Cerebellar nuclear complex (tissue), 1 donor: ENCODE data around the gene MAPK4.
A peak's percentile ranks its signal among the peaks of the same experiment; 100 is the strongest.
"Not testable (repeated sequence)": the region's sequence is repeated elsewhere in the genome, so short reads cannot be mapped to it uniquely, and the experiment has no call there.

Source experiments
- DNase-seq, 2 experiments: peaks; one replicate each; lab custom pipeline; 2025; lab: John Stamatoyannopoulos, UW

MAPK4 gene

DNA sequence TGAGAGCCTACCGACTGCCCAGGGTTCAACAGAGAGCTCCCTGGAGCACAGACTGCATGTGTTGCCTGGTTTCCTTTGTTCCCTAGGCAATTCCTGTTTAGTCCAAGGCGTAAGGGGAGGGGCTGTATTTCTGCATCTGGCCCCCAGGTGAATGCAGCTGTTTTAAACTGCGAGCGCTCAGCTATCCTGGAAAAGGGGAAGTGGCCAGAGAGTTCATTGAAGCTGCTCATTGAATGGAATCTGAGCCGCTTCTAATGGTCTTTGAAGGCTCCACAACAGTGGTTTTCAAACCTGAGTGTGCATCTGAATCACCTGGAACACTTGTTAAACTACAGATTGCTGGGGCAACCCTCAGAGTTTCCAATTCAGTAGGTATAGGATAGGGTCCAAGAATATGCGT, 18.1 kb downstream of the MAPK4 start:
- no peak for DNase-seq

DNA sequence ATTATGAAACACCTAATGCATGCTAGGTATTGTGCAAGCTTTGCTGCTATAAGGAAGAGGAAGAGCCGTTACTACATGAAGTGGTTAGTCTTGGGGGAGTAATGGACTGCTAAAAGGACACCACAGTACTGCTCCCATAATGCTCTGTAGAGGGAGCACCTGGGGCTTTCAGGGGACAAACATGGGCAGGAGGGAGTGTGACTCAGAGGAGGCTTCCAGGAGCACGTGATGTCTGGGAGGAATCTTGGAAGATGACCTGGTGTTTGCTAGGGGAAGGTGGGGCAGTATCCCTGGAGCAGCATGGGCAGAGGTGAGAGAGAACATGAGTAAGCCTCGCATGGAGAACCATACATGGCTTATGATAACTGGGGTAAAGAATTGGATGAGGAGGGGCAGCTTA, 18.8 kb downstream of the MAPK4 start:
- DNase-seq = no peak

DNA sequence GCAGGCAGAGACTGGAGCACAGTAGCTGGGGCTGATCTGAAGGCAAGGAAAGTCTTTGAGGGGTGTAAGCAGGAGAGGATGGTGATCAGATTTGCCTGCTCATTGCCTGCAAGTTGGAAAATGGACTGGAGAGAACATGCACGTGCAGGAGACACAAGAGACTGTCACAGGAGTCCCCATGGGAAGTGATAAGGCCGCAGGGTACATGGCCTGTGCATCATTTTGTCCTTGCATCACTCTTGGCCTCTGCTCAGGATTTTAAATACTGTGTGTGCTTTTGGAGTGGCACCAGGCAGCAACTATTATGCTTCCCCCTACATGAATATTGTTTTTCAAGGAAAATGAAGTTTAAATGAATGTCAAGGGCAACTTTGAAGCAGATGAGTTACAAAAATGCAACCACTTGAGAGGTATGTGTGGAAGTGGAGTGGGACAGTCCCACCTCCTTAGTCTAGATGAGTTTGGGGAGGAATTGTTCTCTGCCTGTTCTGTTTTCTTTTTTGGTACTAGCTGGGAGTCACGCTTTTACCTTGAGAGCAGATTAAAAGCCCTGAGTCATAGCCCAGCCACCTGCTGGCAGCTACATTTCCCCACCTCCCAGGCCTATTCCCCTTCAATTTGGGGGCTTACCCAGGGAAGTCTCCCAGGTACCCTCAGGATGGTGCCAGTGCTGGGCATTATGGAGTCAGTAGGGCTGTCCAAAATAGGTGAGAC, 19.3 kb downstream of the MAPK4 start:
- DNase-seq = no peak

DNA sequence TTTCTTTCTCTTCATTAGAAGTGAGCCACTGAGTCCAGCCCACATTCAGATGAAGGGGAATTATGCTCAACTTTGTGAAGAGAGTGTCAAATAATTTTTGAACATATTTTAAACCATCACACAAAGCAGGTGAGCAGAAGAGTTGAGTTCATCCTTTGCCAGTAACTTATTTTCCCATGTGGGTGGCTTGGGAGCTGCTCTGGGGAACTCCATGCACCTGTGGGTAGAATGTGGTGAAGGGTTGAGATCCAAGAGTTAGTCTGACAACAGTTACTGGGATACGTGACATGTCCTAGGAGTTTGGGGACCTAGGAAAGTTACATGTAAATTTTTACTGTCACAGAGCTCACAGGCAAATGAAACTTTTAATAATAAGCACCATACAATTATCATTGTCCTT, 21.6 kb downstream of the MAPK4 start:
- DNase-seq = no peak

DNA sequence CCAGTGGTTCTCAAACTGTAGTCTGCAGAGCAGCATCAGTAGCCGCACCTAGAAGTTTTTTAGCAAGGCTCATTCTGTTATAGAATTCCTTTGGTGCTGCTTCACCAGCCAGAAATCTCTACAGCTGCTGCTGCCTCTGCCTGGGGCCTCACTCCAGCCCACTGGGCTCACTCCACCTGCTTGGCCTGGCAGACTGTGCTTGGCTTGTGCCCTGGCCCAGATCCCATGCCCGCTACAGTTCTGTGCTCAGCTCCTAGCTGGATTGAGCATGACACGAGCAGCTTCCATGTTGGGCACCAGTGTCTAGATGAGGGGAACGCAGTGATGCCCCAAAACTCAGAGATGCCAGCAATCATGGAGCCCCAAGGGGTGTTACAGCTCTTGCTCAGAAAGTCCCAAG, 22.6 kb downstream of the MAPK4 start:
- no peak for DNase-seq

DNA sequence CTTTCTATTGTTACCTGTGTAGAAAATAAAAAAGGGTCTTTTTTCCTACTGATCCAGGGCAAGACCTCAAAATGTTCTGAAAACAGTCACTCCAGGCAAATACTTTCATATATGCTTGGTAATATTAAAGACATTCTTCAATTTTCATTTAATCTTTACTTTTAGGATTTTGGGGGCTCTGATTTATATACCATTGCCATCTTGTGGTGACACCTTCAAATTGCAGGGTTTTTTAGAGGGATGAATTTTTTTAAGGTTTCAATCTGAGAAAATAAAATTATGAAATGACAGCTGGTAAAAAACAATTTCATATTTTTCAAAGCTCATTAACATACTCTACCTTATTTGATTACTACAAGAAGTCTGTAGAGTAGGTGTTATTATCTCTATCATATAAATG, 26.8 kb downstream of the MAPK4 start:
- DNase-seq = no peak

DNA sequence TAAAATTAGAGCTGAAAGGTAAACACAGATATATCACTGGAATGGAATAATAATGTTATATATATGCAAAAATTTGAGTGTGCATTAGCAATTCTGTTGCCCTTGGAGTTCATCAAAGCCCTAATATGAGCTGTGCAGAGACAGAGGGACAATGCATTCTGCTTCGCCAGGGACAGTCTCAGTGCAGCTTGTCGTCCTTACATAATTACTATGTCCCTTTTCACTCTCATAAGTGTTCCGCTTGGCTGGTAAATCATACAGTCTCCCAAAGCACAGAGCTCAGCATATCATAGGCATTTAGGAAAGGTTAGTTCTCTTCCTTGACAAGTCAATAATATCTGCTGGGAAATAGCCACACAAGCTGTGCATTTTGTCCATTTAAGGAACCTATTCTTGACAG, 30.7 kb downstream of the MAPK4 start:
- DNase-seq = peak in 1 of 2 experiments; percentile 50

DNA sequence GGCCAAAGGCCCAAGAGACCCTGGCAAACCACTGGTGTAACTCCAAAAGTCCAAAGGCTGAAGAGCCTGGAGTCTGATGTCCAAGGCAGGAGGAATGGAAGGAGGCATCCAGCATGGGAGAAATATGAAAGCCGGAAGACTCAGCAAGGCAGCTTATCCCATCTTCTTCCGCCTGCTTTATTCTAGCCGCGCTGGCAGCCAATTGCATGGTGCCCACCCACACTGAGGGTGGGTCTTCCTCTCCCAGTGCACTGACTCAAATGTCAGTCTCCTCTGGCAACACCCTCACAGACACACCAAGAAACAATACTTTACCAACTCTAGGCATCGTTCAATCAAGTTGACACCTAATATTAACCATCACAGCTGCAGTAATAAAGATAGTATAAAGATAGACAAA, 34.1 kb downstream of the MAPK4 start:
- no peak for DNase-seq

DNA sequence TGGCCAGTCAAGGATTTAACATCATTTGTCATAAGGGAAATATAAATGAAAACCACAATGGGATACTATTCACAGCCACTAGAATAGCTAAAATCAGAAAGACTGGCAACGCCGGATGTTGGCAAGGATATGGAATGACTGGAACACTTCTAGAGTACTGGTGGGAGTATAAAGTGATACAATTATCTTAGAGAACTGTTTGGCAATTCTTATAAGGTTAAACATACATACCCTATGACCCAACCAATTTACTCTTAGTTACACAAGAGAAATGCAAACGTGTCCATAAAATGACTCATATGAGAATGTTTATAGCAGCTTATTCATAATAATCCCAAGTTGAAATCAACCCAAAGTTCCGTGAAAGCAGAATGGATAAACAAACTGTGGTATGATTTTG, 35.1 kb downstream of the MAPK4 start:
- DNase-seq = no peak

DNA sequence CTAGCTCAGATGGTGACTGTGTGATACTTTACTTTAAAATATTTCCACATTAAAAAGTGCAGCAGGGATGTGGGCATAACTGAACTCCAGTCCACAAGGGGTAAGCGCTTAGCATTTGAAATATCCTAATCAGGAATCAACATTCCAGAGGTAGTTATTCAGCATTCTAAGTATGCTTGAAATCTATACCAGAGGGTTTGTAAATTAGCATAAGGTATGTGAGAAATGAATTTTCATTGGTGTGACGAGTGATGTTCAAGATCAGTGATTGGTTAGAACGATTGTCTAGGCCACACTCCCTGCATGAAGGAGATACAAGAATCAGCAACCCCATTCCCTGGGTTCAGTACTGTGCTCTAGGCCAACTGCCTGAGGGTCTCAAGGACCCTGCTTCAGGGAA, 42.6 kb downstream of the MAPK4 start:
- DNase-seq = no peak

DNA sequence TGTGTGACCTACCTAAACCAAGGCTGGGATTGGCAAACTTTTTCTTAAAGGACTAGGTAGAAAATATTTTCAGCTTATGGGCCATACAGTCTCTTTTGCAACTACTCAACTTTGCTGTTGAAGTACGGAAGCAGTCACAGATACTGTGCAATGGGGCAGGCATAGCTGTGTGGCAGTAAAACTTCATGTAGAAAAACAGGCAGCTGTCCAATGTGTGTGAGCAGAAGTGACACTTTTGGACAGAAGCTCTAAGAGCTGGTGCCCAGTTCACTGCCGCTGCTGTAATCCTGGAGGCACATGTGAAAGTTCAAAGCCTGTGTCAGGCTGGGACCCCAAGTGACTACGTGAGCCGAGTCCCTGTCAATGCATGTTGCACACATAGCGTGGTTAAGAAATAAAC, 46.7 kb downstream of the MAPK4 start:
- DNase-seq = no peak

DNA sequence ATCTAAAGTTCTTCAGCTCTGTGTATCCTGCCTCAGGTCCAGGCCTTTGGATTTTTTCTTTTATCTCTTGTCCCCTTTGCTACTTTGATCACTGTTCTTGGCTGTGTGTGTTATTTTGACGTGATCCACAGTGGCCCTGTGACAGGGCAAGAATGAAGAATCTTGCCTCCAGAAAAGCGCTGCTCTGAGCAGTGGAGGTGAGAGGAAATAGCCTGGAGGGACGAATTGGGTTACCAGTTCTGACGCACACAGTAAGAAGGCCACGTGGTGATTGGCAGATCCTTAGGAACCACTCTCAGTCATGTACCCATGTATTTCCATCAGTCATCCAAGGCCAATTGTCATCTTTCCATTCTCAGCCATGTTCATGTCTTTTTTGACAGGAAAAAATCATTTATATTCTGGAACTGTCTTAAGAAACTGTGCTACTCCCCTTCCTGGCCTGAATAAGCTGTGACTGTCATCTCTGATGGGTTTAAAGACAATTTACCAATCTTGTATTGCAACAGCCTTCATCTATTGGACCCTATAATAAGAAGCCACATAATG, 47.6 kb downstream of the MAPK4 start:
- DNase-seq = no peak

DNA sequence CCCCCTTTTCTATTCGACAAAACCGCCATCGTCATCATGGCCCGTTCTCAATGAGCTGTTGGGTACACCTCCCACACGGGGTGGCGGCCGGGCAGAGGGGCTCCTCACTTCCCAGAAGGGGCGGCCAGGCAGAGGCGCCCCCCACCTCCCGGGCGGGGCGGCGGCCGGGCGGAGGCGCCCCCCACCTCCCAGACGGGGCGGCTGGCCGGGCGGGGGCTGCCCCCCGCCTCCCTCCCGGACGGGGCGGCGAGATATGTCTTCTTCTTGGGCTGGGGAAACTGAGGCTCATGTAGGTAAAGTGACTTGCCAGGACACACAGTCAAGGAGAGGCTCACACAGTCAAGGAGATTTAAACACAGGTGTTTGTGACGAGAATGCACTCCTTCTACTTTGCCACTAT, 49.3 kb downstream of the MAPK4 start:
- DNase-seq = not testable (repeated sequence)

DNA sequence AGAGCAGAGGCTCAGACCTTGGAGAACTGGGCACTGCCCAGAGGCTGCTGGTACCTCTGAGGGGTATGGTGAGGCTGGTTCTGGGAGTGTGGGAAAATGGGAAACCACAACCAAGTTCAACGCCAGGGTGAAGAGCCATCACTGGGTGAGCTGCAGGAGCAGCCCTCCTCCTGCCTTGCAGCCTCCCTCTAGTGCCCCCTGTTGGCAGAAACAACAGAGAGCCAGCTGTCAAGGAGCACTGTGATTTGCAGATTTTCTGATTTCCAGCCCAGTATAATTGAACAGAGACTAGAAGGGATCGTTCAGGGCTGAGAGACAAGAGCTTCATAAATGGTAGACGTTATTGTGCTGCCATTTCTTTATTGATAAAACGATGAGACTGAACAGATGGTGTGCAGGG, 50.5 kb downstream of the MAPK4 start:
- no peak for DNase-seq

DNA sequence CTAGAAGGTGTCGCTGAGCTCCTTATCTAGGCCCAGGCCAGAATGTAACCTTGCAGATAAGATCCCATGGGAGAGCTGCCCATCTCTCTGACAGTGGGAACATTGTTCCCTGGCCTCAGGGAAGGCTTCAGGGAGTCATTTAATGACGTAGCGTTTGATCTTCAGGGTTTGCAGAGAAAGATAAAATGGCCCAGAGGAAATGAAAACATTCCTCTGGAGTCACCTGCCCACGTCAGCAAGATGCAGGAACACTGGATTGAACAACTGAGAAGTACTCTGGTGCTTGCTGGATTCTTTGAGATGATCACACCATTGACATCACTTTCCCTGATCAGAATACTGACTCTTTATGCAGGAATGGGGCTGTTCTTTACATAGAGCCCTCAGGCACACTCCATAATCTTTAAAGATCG, 51.6 kb downstream of the MAPK4 start:
- no peak for DNase-seq

DNA sequence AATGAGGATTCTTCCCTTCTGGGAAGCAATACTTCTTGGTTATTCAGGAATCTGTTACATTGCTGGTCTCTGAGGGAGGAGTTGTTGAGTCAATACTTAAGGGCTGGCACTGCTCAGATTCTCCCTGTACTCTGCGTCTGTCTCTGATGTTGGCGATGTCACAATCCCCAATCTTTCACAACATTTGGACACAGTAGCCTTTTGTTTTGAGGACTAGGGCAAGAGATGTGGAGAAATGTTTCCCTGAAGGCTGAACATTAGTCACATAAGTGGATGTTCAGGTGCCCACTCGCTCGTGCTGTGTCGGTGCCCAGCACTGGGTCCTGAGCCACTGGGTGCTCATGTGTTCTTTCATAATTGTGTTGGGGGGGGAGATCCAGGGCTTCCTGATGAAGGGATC, 55.0 kb downstream of the MAPK4 start:
- no peak for DNase-seq

DNA sequence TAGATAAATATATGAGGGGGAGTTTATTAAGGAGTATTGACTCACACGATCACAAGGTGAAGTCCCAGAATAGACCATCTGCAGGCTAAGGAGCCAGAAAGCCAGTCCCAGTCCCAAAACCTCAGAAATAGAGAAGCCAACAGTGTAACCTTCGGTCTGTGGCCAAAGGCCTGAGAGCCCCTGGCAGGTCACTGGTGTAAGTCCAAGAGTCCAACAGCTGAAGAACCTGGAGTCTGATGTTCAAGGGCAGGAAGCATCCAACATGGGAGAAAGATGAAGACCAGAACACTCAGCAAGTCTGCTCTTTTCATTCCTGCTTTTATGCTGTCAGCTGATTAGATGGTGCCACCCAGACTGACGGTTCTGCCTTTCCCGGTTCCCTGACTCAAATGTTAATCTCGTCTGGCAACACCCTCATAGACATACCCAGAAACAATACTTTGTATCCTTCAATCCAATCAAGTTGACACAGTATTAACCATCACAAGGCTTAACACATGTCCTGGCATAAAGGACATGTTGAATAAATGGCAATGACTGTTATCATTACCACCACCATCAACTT, 56.7 kb downstream of the MAPK4 start:
- DNase-seq = no peak

DNA sequence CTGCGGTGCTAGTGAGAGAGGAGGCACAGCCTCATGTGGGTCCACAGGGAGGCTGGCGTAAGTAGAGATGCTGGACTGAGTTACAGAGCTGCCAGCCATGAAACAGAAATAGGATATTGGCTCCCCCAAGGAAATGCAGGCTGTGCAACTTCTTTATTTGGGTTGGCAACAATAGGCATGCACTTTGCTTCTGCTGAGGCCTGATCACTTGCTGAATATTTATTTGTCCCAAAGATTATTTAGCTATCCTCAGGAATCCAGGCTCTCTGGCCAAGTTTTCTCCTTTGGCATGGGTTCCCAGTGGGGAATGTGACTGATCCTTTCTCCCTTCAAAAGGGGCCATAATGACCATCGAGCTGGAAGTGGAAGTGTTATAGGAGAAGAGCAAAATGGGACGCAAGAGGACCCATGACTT, 60.0 kb downstream of the MAPK4 start:
- no peak for DNase-seq

DNA sequence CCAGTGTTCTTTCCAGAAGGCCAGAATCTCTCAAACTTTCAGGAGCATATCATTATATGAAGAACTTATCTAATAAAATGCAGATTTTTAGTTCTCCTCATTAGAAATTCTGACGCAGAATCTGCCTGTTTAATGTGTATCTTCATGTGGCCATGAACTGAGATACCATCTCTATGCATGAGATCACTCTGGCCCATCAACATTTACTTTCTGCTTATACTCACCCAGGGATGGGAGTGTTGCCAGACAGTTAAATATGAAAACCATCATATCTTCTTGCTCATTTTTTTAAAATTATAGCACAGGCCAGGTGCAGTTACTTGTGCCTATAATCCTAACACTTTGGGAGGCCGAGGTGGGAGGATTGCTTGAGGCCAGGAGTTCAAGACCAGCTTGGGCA, 60.4 kb downstream of the MAPK4 start:
- DNase-seq = no peak

DNA sequence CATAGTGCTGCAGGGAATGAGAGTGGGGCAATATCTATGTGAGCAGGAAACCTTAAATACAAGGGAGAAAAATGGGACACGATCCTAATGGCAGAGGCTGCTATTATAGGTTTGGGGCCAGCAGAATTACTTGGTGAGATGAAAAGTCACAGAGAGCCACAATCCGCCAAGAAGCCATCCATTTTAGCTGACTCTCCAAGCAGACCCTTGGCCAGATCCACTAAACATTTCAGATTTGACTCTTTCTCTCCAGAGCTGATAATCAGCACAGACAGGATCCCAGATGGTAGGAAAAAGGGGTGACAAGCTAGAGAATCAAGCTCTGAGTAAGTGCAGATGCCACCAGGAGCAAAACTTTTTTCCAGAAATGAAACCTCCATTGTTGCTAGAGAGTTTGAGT, 61.5 kb downstream of the MAPK4 start:
- DNase-seq = no peak

DNA sequence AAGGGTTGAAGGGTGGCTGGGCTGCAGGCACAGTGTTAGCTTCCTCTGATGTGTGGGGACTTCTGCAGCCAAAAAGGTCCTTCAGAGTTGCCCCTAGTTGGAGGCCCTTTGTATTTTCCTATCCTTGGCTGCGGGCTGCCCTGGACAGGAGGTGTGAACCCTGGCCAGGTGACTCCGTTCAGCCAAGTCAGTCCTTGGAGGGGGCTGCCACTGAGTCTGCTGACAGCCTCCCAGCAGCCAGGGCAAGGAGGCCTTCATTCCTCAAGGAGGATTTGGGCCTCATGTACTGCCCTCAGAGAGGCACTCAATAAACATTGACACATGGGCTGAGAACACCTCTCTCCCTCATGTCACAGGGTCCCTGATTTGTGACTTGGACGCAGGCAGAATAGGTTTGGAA, 62.4 kb downstream of the MAPK4 start:
- DNase-seq = no peak

DNA sequence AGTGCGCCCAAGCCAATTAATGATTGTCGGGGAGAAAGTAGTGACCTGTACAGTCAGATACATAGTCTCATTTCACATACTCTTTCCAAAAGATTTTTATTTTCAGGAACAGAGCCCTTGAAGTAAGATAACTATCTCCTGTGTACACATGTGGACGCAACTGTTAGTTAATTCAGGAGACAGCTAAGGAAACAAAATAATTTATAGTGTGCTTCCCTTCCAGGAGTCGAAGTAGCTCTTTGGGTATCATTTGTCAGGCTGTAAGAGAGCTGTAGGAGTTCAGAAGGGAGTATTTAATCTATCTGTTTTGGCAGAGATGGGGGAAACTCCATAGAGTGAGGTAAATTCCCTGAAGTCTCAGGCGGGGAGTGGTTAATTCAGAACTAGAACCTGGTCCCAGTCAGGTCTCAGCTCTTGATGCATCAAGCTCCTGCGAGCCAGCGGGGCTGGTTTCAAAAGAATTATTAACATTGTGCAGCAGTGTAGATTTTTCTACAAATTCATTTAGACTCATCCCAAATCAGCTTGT, 63.0 kb downstream of the MAPK4 start:
- no peak for DNase-seq

DNA sequence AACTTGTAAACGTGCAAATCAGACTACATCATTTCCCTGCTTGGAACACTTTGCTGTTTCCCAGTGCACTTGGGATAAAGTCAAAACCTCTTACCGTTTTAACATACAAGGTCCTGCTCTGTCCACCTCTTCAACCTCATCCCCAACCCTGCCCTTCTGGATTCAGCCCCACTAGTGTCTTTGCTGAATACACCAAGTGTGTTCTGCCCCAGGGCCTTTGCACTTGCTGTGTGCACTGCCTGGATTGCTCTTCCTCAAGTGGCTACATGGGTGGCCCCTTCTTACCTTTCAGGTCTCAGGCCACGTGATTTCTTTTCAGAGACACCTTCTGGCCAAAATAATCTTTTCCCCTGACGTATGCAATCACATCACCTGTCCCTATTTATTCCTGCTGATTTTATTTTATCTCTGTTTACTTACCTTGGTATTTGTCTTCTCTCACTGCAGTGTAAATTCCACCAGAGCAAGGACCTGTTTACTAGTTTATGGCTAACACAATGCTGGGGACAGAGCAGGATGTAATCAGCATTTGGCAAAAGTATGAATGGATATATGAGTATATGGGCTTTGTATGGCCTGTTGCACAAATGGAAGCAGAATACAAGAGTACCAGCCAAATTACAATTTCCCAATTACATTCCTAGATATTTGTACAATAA, 63.9 kb downstream of the MAPK4 start:
- no peak for DNase-seq
